H1 (cell line): ENCODE results near the gene KRTCAP2. TPM values are rescaled to one million over a fixed set of nuclear protein-coding genes. Genes with fewer than 3 reads are reported as not detected.

Experiments
- CTCF ChIA-PET: fragments of 300-600 bp; sonication (Branson Sonifier 250); formaldehyde crosslinking; loops from one replicate; lab custom pipeline; 2021; ENCODE audit not compliant: partially characterized antibody; lab: Charles Lee
- POLR2A ChIA-PET: fragments of 300-600 bp; sonication (Branson Sonifier 250); formaldehyde crosslinking; loops from one replicate; lab custom pipeline; 2021; ENCODE audit warnings: inconsistent platforms; ENCODE audit not compliant: partially characterized antibody; lab: Charles Lee
- DNase-seq, 2 experiments: peaks; one replicate each; pipeline versions ENCODE4 v3.0.0 to v3.0.0-alpha.2; 2010 to 2022; ENCODE audit warnings: low spot score in 2 of 2, low read depth in 1 of 2, mixed read lengths in 1 of 2
- FAIRE-seq: peaks from 2 replicates; lab custom pipeline; 2011; peaks lifted over from hg19 to GRCh38; lab: Jason Lieb, UNC
- H2AFZ ChIP-seq: 2 replicates; pipeline ENCODE4 v1.8.1; 2012; ENCODE audit warnings: low read length, inconsistent platforms
- H2AK5ac ChIP-seq: 2 replicates; pipeline ENCODE4 v1.6.1; 2013; ENCODE audit warnings: low read depth, low read length
- H2BK120ac ChIP-seq: replicated peaks from 2 replicates; pipeline ENCODE3; 2013; ENCODE audit warnings: low read depth, low read length, inconsistent platforms
- H2BK12ac ChIP-seq: 2 replicates; pipeline ENCODE4 v1.6.1; 2013; ENCODE audit warnings: low read depth, low read length
- H2BK15ac ChIP-seq: 2 replicates; pipeline ENCODE4 v1.6.1; 2013; ENCODE audit warnings: low read length
- H2BK20ac ChIP-seq: 2 replicates; pipeline ENCODE4 v1.6.1; 2013; ENCODE audit warnings: low read length
- H2BK5ac ChIP-seq: 2 replicates; pipeline ENCODE4 v1.6.1; 2013; ENCODE audit warnings: low read depth, low read length
- H3K14ac ChIP-seq: 2 replicates; pipeline ENCODE4 v1.6.1; 2013; ENCODE audit warnings: inconsistent platforms; ENCODE audit not compliant: insufficient read length
- H3K18ac ChIP-seq: 2 replicates; pipeline ENCODE4 v1.6.1; 2013; ENCODE audit warnings: low read length; ENCODE audit errors: extremely low read depth
- H3K23ac ChIP-seq: 2 replicates; pipeline ENCODE4 v1.6.1; 2013; ENCODE audit warnings: inconsistent platforms; ENCODE audit not compliant: insufficient read length
- H3K23me2 ChIP-seq: 2 replicates; pipeline ENCODE4 v1.6.1; 2013; ENCODE audit warnings: low read depth, low read length
- H3K27ac ChIP-seq: 2 replicates; pipeline ENCODE4 v1.6.1; 2011; ENCODE audit warnings: low read depth, low read length, inconsistent platforms
- H3K27me3 ChIP-seq, 4 experiments: replicated peaks in 1 of 4; 1 replicate in 1 of 4; 2 replicates in 3 of 4; pipeline versions ENCODE4 v1.6.1 to v1.8.1; 2011 to 2013; ENCODE audit warnings: low read length in 3 of 4, mild to moderate bottlenecking in 3 of 4, inconsistent platforms in 2 of 4, mixed read lengths in 2 of 4, moderate library complexity in 1 of 4; ENCODE audit not compliant: control insufficient read depth in 3 of 4, insufficient read depth in 3 of 4; ENCODE audit errors: extremely low read depth in 1 of 4
- H3K36me3 ChIP-seq, 4 experiments: 2 replicates each; pipeline versions ENCODE4 v1.6.1 to v1.8.1; 2011 to 2013; ENCODE audit warnings: mild to moderate bottlenecking in 4 of 4, low read length in 3 of 4, moderate library complexity in 2 of 4, control low read depth in 1 of 4, inconsistent platforms in 1 of 4; ENCODE audit not compliant: insufficient read depth in 4 of 4, control insufficient read depth in 2 of 4
- H3K4ac ChIP-seq: replicated peaks from 2 replicates; pipeline ENCODE3; 2013; ENCODE audit warnings: low read length, low read depth, mixed read lengths, inconsistent platforms; ENCODE audit not compliant: insufficient read length
- H3K4me1 ChIP-seq, 4 experiments: replicated peaks in 1 of 4; 1 replicate in 1 of 4; 2 replicates in 3 of 4; pipeline versions ENCODE4 v1.6.1 to v1.8.1; 2011 to 2013; ENCODE audit warnings: low read length in 3 of 4, inconsistent platforms in 2 of 4, mixed read lengths in 1 of 4; ENCODE audit not compliant: insufficient read depth in 4 of 4, control insufficient read depth in 3 of 4
- H3K4me2 ChIP-seq, 2 experiments: 2 replicates each; pipeline versions ENCODE4 v1.6.1 to v1.8.1; 2011 to 2013; ENCODE audit warnings: low read depth in 2 of 2, low read length in 2 of 2, control low read depth in 1 of 2, inconsistent platforms in 1 of 2, mild to moderate bottlenecking in 1 of 2; ENCODE audit not compliant: insufficient read depth in 1 of 2
- H3K4me3 ChIP-seq, 4 experiments: fragments of 200-600, 300-600 bp in 1 of 4; sonication (generic), shearing (Covaris generic), sonication (Bioruptor Twin) in 1 of 4; 2 replicates each; pipeline versions ENCODE4 v1.5.1 to v1.8.1; 2011 to 2016; ENCODE audit warnings: low read length in 4 of 4, low read depth in 3 of 4, control low read depth in 2 of 4, inconsistent platforms in 2 of 4, mild to moderate bottlenecking in 2 of 4, mixed read lengths in 1 of 4, moderate library complexity in 1 of 4; ENCODE audit not compliant: insufficient read depth in 2 of 4; ENCODE audit errors: extremely low read depth in 1 of 4
- H3K56ac ChIP-seq: replicated peaks from 2 replicates; pipeline ENCODE3; 2013; ENCODE audit warnings: low read depth, mild to moderate bottlenecking, mixed read lengths, low read length, inconsistent platforms; ENCODE audit not compliant: insufficient read length
- H3K79me1 ChIP-seq: 2 replicates; pipeline ENCODE4 v1.6.1; 2013; ENCODE audit warnings: low read depth, low read length, control low read depth
- H3K79me2 ChIP-seq, 2 experiments: 2 replicates each; pipeline versions ENCODE4 v1.6.1 to v1.8.1; 2012 to 2013; ENCODE audit warnings: low read length in 2 of 2, mild to moderate bottlenecking in 2 of 2, inconsistent platforms in 1 of 2; ENCODE audit not compliant: insufficient read depth in 2 of 2, control insufficient read depth in 1 of 2
- H3K9ac ChIP-seq, 4 experiments: replicated peaks in 1 of 4; 1 replicate in 1 of 4; 2 replicates in 3 of 4; pipeline versions ENCODE4 v1.6.1 to v1.8.1; 2011 to 2013; ENCODE audit warnings: low read depth in 3 of 4, low read length in 3 of 4, control low read depth in 2 of 4, mild to moderate bottlenecking in 2 of 4, moderate library complexity in 2 of 4, inconsistent platforms in 1 of 4; ENCODE audit errors: extremely low read depth in 1 of 4
- H3K9me3 ChIP-seq, 2 experiments: 2 replicates each; pipeline versions ENCODE4 v1.6.1 to v1.8.1; 2012 to 2013; ENCODE audit warnings: mild to moderate bottlenecking in 2 of 2, moderate library complexity in 2 of 2, control low read depth in 1 of 2, inconsistent platforms in 1 of 2, low read depth in 1 of 2, low read length in 1 of 2, mixed read lengths in 1 of 2; ENCODE audit not compliant: insufficient read depth in 2 of 2
- H4K20me1 ChIP-seq, 2 experiments: replicated peaks in 1 of 2; 2 replicates each; pipeline versions ENCODE3 to v1.8.1; 2011 to 2013; ENCODE audit warnings: inconsistent platforms in 2 of 2, low read length in 2 of 2, mild to moderate bottlenecking in 1 of 2; ENCODE audit not compliant: insufficient read depth in 2 of 2, control insufficient read depth in 1 of 2
- H4K5ac ChIP-seq: 2 replicates; pipeline ENCODE4 v1.6.1; 2013; ENCODE audit warnings: low read length, low read depth, mixed read lengths, inconsistent platforms; ENCODE audit not compliant: insufficient read length
- H4K8ac ChIP-seq: 2 replicates; pipeline ENCODE4 v1.8.0; 2013; ENCODE audit warnings: mild to moderate bottlenecking, moderate library complexity, low read length, inconsistent platforms; ENCODE audit not compliant: insufficient read depth; ENCODE audit errors: extremely low read depth
- H4K91ac ChIP-seq: replicated peaks from 2 replicates; pipeline ENCODE3; 2013; ENCODE audit warnings: low read length, mixed read lengths, inconsistent platforms; ENCODE audit not compliant: insufficient read length
- BCL11A ChIP-seq, 2 experiments: IDR thresholded peaks; one replicate each; pipeline ENCODE4 v1.6.1; 2011; ENCODE audit warnings: low read depth in 2 of 2, low read length in 2 of 2, mild to moderate bottlenecking in 2 of 2
- CEBPB ChIP-seq: IDR thresholded peaks from 2 replicates; pipeline ENCODE4 v1.6.1; 2012; ENCODE audit warnings: low read depth, low read length
- E2F6 ChIP-seq: IDR thresholded peaks from 2 replicates; pipeline ENCODE4 v1.6.1; 2012; ENCODE audit warnings: inconsistent platforms
- EGR1 ChIP-seq: IDR thresholded peaks from 2 replicates; pipeline ENCODE4 v1.6.1; 2011; ENCODE audit warnings: low read depth, low read length, borderline replicate concordance
- EZH2 ChIP-seq: fragments of 200-600 bp; sonication (generic); IDR thresholded peaks from 2 replicates; pipeline ENCODE4 v1.7.1; 2012; ENCODE audit warnings: low read depth, mild to moderate bottlenecking, moderate library complexity, low read length, inconsistent platforms; ENCODE audit not compliant: severe bottlenecking
- KDM4A ChIP-seq: IDR thresholded peaks from one replicate; pipeline ENCODE4 v1.7.1; 2012; ENCODE audit warnings: low read depth, mild to moderate bottlenecking, moderate library complexity, low read length, inconsistent platforms; ENCODE audit not compliant: severe bottlenecking
- NANOG ChIP-seq: IDR thresholded peaks from 2 replicates; pipeline ENCODE4 v1.6.1; 2011; ENCODE audit warnings: low read length, low read depth, mild to moderate bottlenecking, inconsistent platforms; ENCODE audit not compliant: insufficient read depth, poor library complexity, severe bottlenecking
- RNF2 ChIP-seq: fragments of 200-900, 300-1000 bp; sonication (generic); IDR thresholded peaks from 2 replicates; pipeline ENCODE4 v1.7.1; 2016; ENCODE audit warnings: borderline replicate concordance, low read depth, mild to moderate bottlenecking, antibody characterized with exemption, low read length; ENCODE audit not compliant: poor library complexity, severe bottlenecking; ENCODE audit errors: missing control alignments
- SUZ12 ChIP-seq: fragments of 200-600 bp; sonication (generic); IDR thresholded peaks from 2 replicates; pipeline ENCODE4 v1.6.1; 2012; ENCODE audit warnings: mild to moderate bottlenecking, inconsistent platforms, low read length, moderate library complexity, mixed read lengths
- TAF1 ChIP-seq: IDR thresholded peaks from 2 replicates; pipeline ENCODE4 v1.6.1; 2011; ENCODE audit warnings: mild to moderate bottlenecking, low read depth, low read length
- WGBS, 2 experiments: shearing (Covaris generic) in 1 of 2; methylation state at CpG; one replicate each; pipeline versions ENCODE4 v1.1.6 to v1.1.7; 2013 to 2015; ENCODE audit warnings: low lambda C conversion rate in 2 of 2, mixed read lengths in 2 of 2, inconsistent platforms in 1 of 2, low coverage in 1 of 2, missing lambda C conversion rate in 1 of 2; ENCODE audit not compliant: insufficient replicate concordance in 2 of 2, insufficient coverage in 1 of 2, insufficient read length in 1 of 2; ENCODE audit errors: extremely low coverage in 1 of 2, missing lambda C conversion rate in 1 of 2; 5-methylcytosine and 5-hydroxymethylcytosine counted together
- polyA plus RNA-seq, 7 experiments: library from polyadenylated mRNA; depleted of rRNA in 3 of 7; stranded (reverse) in 5 of 7; unstranded in 2 of 7; fragments of >200 nt in 5 of 7; fragments of 200-250 nt in 2 of 7; gene quantifications; 1 replicate in 5 of 7; 2 replicates in 1 of 7; 4 replicates in 1 of 7; pipeline versions ENCODE4 v1.2.1 to v1.2.3, GENCODE V29; 2011 to 2013; ENCODE audit warnings: missing spikeins in 2 of 7, mixed read lengths in 2 of 7
- total RNA-seq: library from RNA; stranded (reverse); fragmentation: NEBNext Ultra II Directional; extraction: Animal tissue kit (Norgen Biotek cat#: 25700); gene quantifications from 2 replicates; pipeline ENCODE4 v1.2.1, GENCODE V29; 2021

Gene KRTCAP2
- total and polyA plus RNA-seq, 2 of the 8 experiments (the other 6 are each of a cell fraction or from before 2014, with no cell fraction given), result 146 to 317 TPM

GRCh38 chr1:155125946-155126555, 47.1 kb downstream of the KRTCAP2 start:
- Histone ChIP-seq H2AK5ac (no peak overlapping the region), H2BK20ac (no peak overlapping the region), H3K79me1 (no peaks in the 10 kb centered on the region), H4K91ac (no peak overlapping the region), H3K4ac (no peak overlapping the region), H4K5ac (no peak overlapping the region), H3K23me2 (peaks cover 28% of the 10 kb centered on the region), H3K36me3 (no peaks in the 10 kb centered on the region), H3K9me3 (no peaks in the 10 kb centered on the region), H4K20me1 (no peaks in the 10 kb centered on the region), H4K8ac (peak overlapping the region; percentile 66), H2BK15ac (peak overlapping the region; percentile 12; the same call in 1 of the 2 replicates), H2AFZ (no peak overlapping the region), H3K4me3 (peak overlapping the region; percentile 45 to 71 (median 64)), H3K27me3 (peaks cover 33 to 50% (median 45%) of the 10 kb centered on the region in 4 experiments), H2BK120ac (no peak overlapping the region), H3K4me1 (peaks cover 16 to 56% (median 40%) of the 10 kb centered on the region in 4 experiments), H2BK12ac (peak overlapping the region; percentile 43; the same call in 1 of the 2 replicates), H3K23ac (no peak overlapping the region), H3K79me2 (no peaks in the 10 kb centered on the region), H3K18ac (no peak overlapping the region; the same call in none of the 2 replicates), H3K27ac (no peak overlapping the region), H3K9ac (no peak overlapping the region), H3K56ac (no peak overlapping the region), H3K4me2 (peak overlapping the region; percentile 94 to 97), H3K14ac (no peak overlapping the region), H2BK5ac (no peak overlapping the region)
- FAIRE-seq (no peak), DNase-seq (peak in 1 of 2 experiments; percentile 70)
- WGBS, 2 experiments, result 3% methylated on average over 53 of the region's 53 CpGs; no CpG with 5 or more reads in 1 of the 2 experiments
- ChIA-PET POLR2A (interaction anchor here (0.8 to 2.4 kb wide), 8 partner anchors 9 to 70 kb away, joined by 3 to 14 read pairs (median 6); partner anchors contain the start of genes KRTCAP2 and SLC50A1), CTCF (interaction anchor here (0.6 to 4.8 kb wide), 12 partner anchors 10 to 66 kb away, joined by 3 to 66 read pairs (median 4); partner anchors contain the start of gene KRTCAP2)
- peak; percentile 62 for TF ChIP-seq SUZ12
- peak; percentile 85 for TF ChIP-seq E2F6
- no peak for TF ChIP-seq CEBPB
- peak; percentile 25 for TF ChIP-seq RNF2
- TF ChIP-seq KDM4A, result peak; percentile 36
- TF ChIP-seq BCL11A (IDR thresholded peaks at IDR 0.05; ENCODE audit: low read depth in 2 of 2, low read length in 2 of 2), result no peak
- TF ChIP-seq EGR1, result no peak
- TF ChIP-seq EZH2, result peak; percentile 77
- TF ChIP-seq TAF1, result no peak
- no peak for TF ChIP-seq NANOG
